Mesodermal cell (in vitro differentiated cells): ENCODE measurements around the gene VPS9D1. TPM values are rescaled to one million over a fixed set of nuclear protein-coding genes. Genes with fewer than 3 reads are reported as not detected.

Experiments used
- H3K27ac ChIP-seq: 2 replicates; pipeline ENCODE4 v1.7.0; 2013; ENCODE audit warnings: mild to moderate bottlenecking, low read depth, low read length, moderate library complexity; ENCODE audit not compliant: severe bottlenecking
- H3K36me3 ChIP-seq: 2 replicates; pipeline ENCODE4 v1.7.1; 2013; ENCODE audit warnings: mild to moderate bottlenecking, low read length, moderate library complexity; ENCODE audit not compliant: control insufficient read depth, insufficient read depth
- H3K4me1 ChIP-seq: one replicate; pipeline ENCODE4 v1.7.1; 2013; ENCODE audit warnings: mild to moderate bottlenecking, low read length; ENCODE audit not compliant: insufficient read depth, control insufficient read depth, poor library complexity, severe bottlenecking
- H3K4me3 ChIP-seq: 2 replicates; pipeline ENCODE4 v1.7.0; 2013; ENCODE audit warnings: low read length, control low read depth, mild to moderate bottlenecking; ENCODE audit not compliant: insufficient read depth, poor library complexity, severe bottlenecking; ENCODE audit errors: extremely low read depth
- H3K9me3 ChIP-seq: 2 replicates; pipeline ENCODE4 v1.7.1; 2013; ENCODE audit warnings: mild to moderate bottlenecking, low read length, moderate library complexity; ENCODE audit not compliant: control insufficient read depth
- WGBS, 2 experiments: methylation state at CpG; one replicate each; pipeline ENCODE4 v1.1.5; 2013; ENCODE audit warnings: missing lambda C conversion rate in 2 of 2; ENCODE audit not compliant: insufficient coverage in 2 of 2; 5-methylcytosine and 5-hydroxymethylcytosine counted together
- polyA plus RNA-seq, 2 experiments: library from polyadenylated mRNA; stranded (reverse); fragments of 50-300 nt; gene quantifications; one replicate each; pipeline ENCODE4 v1.2.3, GENCODE V29; 2013

The VPS9D1 gene, protein sequence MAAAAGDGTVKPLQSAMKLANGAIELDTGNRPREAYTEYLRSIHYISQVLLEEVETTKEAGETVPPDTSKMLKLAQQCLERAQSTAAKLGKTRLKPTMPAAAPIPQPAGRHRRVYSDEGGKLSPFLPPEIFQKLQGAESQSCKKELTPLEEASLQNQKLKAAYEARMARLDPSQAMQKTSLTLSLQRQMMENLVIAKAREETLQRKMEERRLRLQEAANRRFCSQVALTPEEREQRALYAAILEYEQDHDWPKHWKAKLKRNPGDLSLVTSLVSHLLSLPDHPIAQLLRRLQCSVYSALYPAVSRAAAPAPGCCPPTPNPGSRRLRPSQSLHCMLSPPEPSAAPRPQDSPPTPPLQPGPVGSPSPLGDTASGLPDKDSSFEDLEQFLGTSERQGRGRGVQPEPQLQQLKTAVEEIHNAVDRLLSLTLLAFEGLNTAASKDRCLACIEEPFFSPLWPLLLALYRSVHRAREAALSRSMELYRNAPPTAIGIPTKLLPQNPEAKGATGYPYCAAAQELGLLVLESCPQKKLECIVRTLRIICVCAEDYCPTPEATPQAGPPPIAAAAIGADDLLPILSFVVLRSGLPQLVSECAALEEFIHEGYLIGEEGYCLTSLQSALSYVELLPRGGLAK
- 8.0 TPM for polyA plus RNA-seq (2013, experiment 1 of 2)
- 10.1 TPM for polyA plus RNA-seq (2013, experiment 2 of 2)

DNA sequence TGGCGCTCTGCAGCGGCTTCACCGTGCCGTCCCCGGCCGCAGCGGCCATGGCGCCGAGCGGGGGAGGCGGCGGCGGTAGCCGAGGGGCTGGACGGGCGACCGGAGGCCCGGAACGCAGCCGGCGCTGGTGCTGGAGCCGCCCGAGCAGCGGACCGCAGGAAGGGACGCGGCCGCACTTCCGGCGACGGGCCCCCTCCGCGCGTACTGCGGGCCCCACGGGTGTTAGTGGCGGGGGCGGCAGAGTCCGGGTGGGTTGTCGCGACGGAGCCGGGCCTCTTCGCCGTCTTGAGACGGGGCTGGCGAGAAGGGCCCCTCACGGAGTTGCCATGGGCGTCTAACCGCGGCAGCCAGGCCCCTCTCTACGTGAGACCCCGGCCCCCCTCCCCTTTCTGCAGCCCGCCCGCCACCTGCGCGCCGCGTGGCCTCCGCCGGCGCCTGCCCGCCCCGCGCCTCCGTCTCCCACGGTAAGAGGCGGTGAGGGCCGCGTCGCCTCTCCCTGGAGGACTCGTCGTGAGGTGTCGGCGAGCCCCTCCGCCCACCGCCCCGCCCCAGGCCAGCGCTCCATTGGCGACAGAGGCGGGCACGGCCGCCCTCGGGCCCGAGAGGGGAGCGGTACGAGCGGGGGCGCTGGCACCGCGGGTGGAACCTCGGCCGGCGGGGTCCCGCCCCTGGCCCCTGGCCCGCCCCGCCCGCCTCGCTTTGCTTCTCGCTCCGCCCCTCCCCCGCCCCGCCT lies at the start of gene VPS9D1, which contains the start of gene ZNF276:
VPS9D1 (minus strand) TSS at position 86 of the 733 bp plus-strand sequence; CDS start at position 49, 37 bp downstream.
ZNF276 (plus strand) TSS at position 725 of the 733 bp plus-strand sequence. CDS start 104 bp downstream, outside the sequence.
- Histone ChIP-seq H3K27ac (peak within 1 kb of the TSS; percentile 78), H3K4me1 (peaks cover 14% of the 10 kb centered on the region), H3K4me3 (peak within 1 kb of the TSS; percentile 69), H3K9me3 (no peaks in the 10 kb centered on the region), H3K36me3 (peaks cover 33% of the 10 kb centered on the region)
- WGBS, 2 experiments, result 0 to 1% methylated on average over 67 to 77 of the region's 103 CpGs

DNA sequence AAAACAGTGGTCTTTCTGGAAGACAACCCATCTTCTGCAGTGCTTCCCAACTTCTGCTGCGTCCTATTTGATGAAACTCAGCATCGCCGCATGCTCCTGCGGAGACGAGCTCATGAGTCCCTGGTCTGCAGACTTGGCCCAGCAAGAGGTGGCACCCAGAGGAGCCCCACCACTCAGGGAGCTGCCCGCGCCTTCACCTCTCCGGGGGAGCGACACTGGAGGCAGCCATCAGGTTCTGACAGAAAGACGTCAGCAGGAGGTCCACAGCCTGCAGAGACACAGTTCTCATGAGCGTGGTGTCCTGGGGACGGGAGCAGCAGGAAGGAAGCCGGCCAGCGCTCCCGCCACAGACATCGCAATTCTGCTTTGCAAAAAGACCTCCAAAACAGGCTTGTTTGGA lies 49.7 kb upstream of the VPS9D1 start:
- 96% methylated on average over 16 of the region's 16 CpGs for WGBS, 2 experiments
- Histone ChIP-seq H3K27ac (no peak overlapping the region), H3K4me3 (no peak overlapping the region), H3K4me1 (no peaks in the 10 kb centered on the region), H3K9me3 (no peaks in the 10 kb centered on the region), H3K36me3 (peaks cover 92% of the 10 kb centered on the region)

DNA sequence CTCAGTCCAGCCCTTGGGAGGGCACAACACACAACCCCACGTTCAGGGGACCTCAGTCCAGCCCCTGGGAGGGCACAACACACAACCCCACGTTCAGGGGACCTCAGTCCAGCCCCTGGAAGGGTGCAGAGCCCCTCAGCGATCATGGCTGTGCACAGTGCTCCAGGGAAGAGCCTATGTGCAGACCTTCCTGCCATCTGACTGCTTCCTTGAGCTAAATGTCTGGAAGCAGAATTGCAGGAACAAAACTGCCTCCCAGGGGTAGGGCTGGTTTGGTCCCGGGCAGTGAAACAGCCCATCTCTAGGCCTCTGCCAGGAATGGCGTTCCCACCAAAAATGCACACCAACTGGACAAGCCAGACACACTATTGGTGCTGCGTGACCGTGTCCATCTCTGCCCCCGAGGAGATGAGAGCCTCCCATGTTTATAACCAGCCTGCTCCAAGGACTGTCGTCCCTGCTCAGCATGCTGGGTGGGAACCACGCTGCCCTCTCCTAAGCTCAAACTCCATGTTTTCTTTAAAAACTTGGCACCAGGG lies 44.7 kb upstream of the VPS9D1 start:
- Histone ChIP-seq H3K36me3 (peaks cover 92% of the 10 kb centered on the region), H3K4me3 (no peak overlapping the region), H3K27ac (no peak overlapping the region), H3K9me3 (no peaks in the 10 kb centered on the region), H3K4me1 (no peaks in the 10 kb centered on the region)
- 93 to 97% methylated on average over 10 of the region's 10 CpGs for WGBS, 2 experiments

DNA sequence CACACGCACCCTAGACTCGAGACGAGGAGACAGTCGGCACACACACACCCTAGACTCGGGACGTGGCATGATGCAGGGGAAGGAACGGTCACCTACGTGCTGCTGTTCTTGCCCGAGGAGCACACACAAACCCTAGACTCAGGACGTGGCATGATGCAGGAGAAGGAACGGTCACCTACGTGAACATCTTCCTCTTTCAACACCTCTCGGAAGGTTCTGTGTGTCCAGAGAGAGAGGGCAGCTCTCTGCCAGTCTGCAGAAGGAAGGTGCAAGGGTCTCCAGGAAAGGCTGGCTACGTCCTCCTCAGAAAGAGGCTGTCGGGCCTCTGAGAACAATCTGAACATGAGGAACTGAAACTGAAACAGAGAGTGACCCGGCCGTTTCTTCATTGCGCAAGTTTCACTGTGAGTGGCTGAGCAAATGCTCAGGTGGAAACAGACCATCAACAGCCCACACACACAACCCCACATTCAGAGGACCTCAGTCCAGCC lies 44.1 kb upstream of the VPS9D1 start:
- Histone ChIP-seq H3K9me3 (no peaks in the 10 kb centered on the region), H3K4me3 (no peak overlapping the region), H3K4me1 (no peaks in the 10 kb centered on the region), H3K36me3 (peaks cover 92% of the 10 kb centered on the region), H3K27ac (no peak overlapping the region)
- 98% methylated on average over 17 to 18 of the region's 18 CpGs for WGBS, 2 experiments

DNA sequence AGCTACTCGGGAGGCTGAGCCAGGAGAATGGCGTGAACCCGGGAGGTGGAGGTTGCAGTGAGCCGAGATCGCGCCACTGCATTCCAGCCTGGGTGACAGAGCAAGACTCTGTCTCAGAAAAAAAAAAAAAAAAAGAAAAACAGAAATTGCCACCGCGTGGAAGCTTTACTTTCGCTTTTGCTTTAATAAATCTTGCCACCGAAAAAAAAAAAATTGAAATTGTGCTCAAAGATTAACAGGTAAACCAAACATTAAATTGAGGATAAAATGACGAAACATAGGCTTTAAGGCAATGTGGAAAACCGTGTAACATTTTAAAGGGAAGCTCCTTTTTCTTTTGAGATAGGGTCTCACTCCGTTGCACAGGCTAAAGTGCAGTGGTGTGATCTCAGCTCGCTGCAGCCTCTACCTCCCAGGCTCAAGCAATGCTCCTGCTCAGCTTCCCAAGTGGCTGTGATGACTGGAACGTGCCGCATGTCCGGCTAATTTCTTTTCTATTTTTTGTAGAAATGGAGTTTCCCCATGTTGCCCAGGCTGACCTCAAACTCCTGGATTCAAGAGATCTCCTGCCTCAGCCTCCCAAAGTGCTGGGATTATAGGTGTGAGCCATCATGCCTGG lies 40.7 kb upstream of the VPS9D1 start:
- H3K9me3 ChIP-seq, result no peaks in the 10 kb centered on the region
- H3K27ac ChIP-seq, result no peak overlapping the region
- H3K4me1 ChIP-seq, result no peaks in the 10 kb centered on the region
- no peak overlapping the region for H3K4me3 ChIP-seq
- WGBS, 2 experiments, result 100% methylated on average over 4 to 13 of the region's 17 CpGs
- peaks cover 86% of the 10 kb centered on the region for H3K36me3 ChIP-seq

DNA sequence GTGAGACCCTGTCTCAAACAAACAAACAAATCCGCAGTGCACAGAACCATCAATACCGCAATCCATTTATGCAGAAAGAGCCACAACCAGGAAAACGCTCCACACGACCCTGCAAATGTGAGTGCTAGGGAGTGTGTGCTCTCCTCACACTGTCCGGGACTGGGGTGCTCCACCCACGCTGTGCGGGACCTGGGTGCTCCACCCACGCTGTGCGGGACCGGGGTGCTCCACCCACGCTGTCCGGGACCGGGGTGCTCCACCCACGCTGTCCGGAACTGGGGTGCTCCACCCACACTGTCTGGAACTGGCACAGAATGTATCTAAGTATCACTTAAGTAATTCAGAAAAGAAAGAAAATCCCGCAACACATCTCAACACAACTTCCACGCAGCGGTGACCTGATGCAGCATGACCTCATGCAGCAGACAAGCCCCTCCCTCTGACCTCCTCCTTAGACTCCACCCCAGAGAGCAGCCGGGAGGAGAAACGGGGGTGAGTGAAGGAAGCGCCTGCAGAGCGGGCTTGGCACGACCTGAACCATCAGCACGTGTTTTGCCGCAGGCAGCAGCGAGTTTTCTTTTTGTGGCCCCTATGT lies 39.1 kb upstream of the VPS9D1 start:
- no peak overlapping the region for H3K27ac ChIP-seq
- 86 to 98% methylated on average over 10 to 22 of the region's 26 CpGs for WGBS, 2 experiments
- no peaks in the 10 kb centered on the region for H3K9me3 ChIP-seq
- peaks cover 80% of the 10 kb centered on the region for H3K36me3 ChIP-seq
- no peak overlapping the region for H3K4me3 ChIP-seq
- no peaks in the 10 kb centered on the region for H3K4me1 ChIP-seq

DNA sequence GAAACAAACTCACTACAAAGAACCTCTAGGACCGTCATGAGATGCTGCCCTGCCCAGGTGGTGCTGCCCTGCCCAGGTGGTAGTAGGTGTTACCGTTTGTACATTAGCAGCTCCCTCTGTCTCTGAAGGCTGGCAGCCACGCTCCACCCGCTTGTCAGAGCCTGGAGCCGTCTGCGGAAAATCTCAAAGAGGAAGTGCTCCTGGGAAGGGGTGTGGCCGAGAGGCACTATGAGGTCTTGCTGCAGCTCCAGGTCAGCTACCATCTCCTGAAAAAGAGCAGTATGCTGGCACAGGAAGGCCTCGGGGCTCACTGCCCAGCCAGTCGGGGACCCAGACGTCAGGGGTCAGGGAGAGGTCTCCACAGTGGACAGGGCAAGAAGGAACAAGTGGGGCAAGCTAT lies 28.9 kb upstream of the VPS9D1 start:
- Histone ChIP-seq H3K36me3 (peaks cover 68% of the 10 kb centered on the region), H3K4me1 (no peaks in the 10 kb centered on the region), H3K27ac (no peak overlapping the region), H3K4me3 (no peak overlapping the region), H3K9me3 (no peaks in the 10 kb centered on the region)
- WGBS, 2 experiments, result 88 to 94% methylated on average over 7 to 10 of the region's 10 CpGs

DNA sequence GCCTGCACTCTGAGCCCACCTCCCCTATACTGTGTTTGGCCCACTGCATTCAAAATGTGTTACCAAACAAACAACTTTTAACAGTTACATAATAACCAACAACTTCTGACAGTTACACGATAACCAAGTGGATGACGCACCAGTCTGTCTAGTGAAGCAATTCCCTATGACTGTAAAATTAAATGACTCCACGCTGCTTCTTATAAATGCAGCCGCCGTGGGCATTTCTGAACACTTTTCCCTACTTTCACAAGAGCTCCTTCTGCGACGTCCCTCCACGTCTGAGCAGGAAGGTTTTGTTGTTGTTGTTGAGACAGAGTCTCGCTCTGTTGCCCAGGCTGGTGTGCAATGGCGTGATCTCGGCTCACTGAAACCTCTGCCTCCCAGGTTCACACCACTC lies 28.2 kb upstream of the VPS9D1 start:
- Histone ChIP-seq H3K36me3 (peaks cover 75% of the 10 kb centered on the region), H3K4me1 (no peaks in the 10 kb centered on the region)
- 91 to 94% methylated on average over 6 to 9 of the region's 11 CpGs for WGBS, 2 experiments

DNA sequence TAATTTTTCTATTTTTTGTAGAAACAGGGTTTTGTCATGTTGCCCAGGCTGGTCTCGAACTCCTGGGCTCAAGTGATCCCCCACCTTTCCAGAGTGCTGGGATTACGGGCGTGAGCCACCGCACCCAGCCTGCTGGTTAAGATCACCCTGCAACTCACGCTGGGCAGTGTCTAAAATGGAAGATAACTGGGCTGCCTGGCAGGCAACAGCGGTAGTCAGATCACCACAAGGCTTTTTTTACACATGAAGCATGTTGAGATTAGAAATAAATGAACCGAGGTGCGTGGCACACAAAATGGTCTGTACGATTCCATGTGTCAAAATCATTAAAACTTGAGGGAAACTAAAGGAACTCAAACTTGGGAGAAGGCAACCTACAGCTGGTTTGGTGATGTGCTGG lies 27.4 kb upstream of the VPS9D1 start:
- WGBS, 2 experiments, result 97 to 98% methylated on average over 7 to 9 of the region's 9 CpGs
- Histone ChIP-seq H3K36me3 (peaks cover 77% of the 10 kb centered on the region), H3K4me1 (no peaks in the 10 kb centered on the region), H3K27ac (no peak overlapping the region), H3K9me3 (no peaks in the 10 kb centered on the region), H3K4me3 (no peak overlapping the region)

More for the DNA sequence above, 28.2 kb upstream of the VPS9D1 start:
- no peaks in the 10 kb centered on the region for H3K9me3 ChIP-seq
- H3K4me3 ChIP-seq, result no peak overlapping the region
- H3K27ac ChIP-seq, result no peak overlapping the region
